NCI-H524 treated with DMSO at 0.1 percent for 48 hours (cell line): ENCODE results near the gene NRN1L.
A peak's percentile ranks its signal among the peaks of the same experiment; 100 is the strongest.
"Not testable (repeated sequence)": the region's sequence is repeated elsewhere in the genome, so short reads cannot be mapped to it uniquely, and the experiment has no call there.

ENCODE experiments used
- DNase-seq: peaks from one replicate; lab custom pipeline; 2025; lab: John Stamatoyannopoulos, UW

NRN1L gene

GRCh38 chr16:67884684-67885083, at the start of gene NRN1L:
Gene NRN1L (plus strand): TSS chr16:67884885. CDS start chr16:67884904, 19 bp downstream.
- no peak for DNase-seq

DNA sequence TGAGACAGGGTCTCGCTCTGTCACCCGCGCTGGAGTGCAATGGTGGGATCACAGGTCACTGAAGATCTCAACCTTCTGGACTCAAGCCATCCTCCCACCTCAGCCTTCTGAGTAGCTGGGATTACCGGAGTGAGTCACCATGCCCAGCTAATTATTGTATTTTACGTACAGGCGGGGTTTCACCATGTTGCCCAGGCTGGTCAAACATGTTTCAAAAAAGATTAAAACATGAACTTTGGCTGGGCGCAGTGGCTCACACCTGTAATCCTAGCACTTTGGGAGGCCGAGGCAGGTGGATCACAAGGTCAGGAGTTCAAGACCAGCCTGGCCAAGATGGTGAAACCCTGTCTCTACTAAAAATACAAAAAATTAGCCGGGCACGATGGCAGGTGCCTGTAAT, 47.5 kb upstream of the NRN1L start:
- not testable (repeated sequence) for DNase-seq

DNA sequence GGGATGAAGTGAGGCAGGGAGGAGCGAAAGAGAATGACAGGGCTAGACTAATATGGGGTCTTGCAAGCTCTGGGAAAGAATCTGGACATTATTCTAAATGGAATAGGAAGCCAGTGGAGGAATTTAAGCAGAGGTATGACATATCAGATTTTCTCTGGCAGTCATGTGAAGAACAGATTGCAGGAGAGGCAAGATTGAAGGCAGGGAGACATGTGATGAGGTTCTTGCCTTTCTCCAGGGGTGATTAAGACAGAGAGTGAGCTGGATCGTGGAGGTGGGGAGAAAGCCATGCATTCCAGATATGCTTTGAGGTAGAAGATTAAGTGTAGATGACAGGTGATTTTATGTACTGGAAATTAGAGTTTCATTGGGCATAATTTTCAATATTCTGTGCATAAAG, 46.9 kb upstream of the NRN1L start:
- DNase-seq, result no peak

- DNase-seq, result no peak
Measured at GRCh38 chr16:67841198-67841815, 43.4 kb upstream of the NRN1L start.

DNA sequence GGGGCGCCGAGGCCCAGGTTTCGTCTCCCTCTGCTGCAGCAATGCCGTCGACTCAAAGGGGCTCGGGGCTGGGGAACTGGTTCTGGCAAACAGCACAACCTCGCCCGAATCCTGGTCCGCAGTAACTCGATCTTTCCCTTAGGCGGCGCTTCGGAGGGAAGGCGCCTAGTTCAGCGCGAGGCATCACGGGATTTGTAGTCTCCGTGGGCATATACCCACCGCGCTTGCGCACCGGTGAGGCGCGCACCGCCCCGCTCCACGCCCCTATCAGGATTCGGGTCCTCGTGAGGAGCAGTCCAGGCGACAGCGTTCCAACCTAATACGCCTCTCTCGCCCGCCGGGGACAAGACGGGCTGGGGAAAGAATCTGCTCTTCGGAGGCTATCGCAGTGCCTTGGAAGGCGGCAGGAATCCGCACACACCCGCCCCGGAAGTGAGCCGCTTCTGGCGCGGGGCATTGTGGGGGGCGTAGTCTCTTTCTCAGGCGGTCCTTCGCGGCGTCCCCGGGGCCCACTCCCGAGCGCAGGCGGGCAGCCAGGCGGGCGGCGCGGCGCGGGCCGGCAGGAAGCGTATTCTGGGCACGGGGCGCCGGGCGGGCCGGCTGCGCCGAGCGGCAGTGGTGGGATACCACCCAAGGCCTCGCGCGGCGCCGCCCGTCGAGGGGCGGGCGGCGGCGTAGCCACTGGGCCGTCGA, 42.7 kb upstream of the NRN1L start, which contains the start of gene THAP11:
Gene THAP11, plus strand, starts transcription at position 505 of the 693 bp plus-strand sequence. CDS start 235 bp downstream, outside the sequence.
- peak; percentile 82 for DNase-seq

GRCh38 chr16:67842509-67843342, 42.0 kb upstream of the NRN1L start:
- no peak for DNase-seq

DNA sequence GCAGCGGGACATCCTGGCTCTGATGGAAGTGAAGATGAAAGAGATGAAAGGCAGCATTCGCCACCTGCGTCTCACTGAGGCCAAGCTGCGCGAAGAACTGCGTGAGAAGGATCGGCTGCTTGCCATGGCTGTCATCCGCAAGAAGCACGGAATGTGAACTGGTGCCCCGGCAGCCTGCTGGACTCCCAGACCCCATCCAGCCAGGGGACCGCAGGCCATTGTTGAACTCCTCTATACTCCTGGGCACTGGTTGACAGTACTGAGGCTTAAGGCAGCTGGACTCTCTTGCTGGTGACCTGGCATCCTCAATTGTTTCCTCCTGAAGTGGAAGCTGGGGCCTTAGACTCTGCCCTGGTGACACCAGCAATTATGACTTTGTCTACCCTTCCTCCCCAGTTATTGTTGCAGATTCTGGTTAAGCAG, 41.3 kb upstream of the NRN1L start:
- no peak for DNase-seq

DNA sequence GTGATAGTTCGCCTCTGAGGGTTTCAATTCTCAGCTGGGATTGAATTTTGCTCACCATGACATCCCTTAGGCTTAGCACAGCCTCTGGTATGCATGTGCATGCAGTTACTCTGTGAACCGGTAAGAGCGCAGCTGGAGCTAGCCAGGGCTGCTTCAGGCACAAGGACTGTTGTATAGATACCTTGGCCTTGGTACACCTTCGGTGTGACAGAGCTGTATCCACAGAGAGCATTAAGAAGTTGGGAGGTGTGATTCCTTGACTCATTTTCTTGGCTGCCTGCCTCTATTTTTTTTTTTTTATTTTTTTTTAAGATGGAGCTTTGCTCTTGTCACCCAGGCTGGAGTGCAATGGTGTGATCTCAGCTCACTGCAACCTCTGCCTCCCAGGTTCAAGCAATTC, 40.2 kb upstream of the NRN1L start:
- DNase-seq, result no peak

DNA sequence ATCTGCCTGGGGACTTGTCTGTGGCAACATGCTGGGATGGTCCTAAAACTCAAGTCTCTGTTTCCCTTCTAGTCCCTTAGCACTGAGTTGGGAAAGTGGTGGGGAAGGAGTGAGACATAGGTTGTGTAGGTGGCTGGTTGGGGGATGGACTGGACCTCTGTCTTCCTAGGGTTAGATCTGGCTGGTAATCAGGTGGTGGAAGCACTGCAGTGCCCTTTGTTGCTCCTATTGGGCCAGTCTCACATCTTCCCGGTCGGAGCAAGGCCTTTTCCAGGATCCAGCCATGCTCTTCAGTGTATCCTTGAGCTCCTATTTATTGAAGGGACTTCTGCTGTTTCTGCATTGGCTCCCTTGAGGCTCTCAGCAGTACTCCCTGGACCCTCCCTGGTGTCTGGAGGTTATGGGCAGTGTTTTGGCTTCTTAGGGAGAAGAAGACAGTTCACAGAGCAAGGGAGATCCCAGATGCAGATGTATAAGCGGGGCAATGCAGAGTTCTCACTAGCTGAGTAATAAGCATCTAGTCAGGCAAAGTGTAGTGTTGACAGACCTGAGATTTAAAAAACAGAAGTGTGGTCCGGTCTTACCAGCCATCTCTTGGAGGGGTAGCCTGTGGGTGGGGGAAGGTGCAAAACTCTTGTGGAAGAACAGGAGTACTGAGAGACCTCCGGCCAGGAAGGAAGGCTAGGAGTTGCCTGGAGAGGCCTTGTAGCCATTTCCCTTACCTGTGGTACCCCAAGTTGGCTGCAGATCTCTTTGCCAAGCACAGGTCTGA, 39.2 kb upstream of the NRN1L start:
- no peak for DNase-seq

DNA sequence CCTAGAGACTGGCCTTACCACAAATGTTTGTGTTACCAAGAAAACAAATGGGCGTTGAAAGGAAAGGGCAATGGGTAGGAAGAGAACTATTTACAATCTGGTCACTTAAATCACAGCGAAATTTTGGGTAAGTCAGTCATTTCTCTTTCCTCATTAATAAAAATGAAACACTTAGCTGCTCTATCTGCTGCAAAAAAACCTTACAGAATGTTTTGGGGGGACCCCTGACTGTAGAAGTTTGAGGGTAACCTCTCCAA, 38.7 kb upstream of the NRN1L start:
- DNase-seq, result no peak

- peak; percentile 93 for DNase-seq
Measured at GRCh38 chr16:67846320-67847063, 38.2 kb upstream of the NRN1L start, which contains the start of gene NUTF2. Gene NUTF2 (plus strand): TSS chr16:67846933. CDS start chr16:67865131, 18,198 bp downstream.

- DNase-seq, result no peak
Measured at GRCh38 chr16:67847064-67847861, 37.4 kb upstream of the NRN1L start, which contains the start of gene CENPT. Gene CENPT (minus strand): TSS chr16:67847693. CDS start chr16:67833859, 13,834 bp downstream.

- DNase-seq, result no peak
Measured at GRCh38 chr16:67848118-67848517, 36.6 kb upstream of the NRN1L start.

GRCh38 chr16:67853670-67854069, 31.0 kb upstream of the NRN1L start:
- DNase-seq, result no peak

- no peak for DNase-seq
Measured at GRCh38 chr16:67855789-67856188, 28.9 kb upstream of the NRN1L start.

GRCh38 chr16:67856927-67857546, 27.6 kb upstream of the NRN1L start:
- DNase-seq, result no peak

- DNase-seq, result no peak
Measured at GRCh38 chr16:67857547-67858233, 27.0 kb upstream of the NRN1L start.

DNA sequence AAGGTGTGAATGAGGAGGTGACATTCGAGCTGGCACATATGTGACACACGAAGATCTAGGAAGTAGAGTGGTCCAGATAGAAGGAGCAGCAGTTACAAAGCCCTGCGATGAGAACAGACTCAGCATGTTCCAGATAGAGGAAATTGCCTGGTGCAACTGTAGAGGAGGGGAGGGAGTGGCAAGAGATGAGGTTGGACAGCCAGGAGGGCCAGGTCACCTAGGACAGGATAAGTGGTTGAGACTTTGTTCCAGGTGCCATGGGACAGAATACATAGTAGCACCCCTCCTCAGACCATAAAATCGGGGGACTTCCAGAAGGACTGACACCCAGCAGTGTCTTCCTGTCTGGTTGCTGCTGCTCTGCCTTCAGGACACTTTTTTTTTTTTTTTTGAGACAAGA, 26.2 kb upstream of the NRN1L start:
- DNase-seq, result no peak
